SK-N-SH (cell line): Measurements from ENCODE around the gene AMMECR1. TPM values are rescaled to one million over a fixed set of nuclear protein-coding genes. Genes with fewer than 3 reads are reported as not detected.

Source experiments
- CTCF ChIA-PET: fragments of 300-600, 350-600 bp; formaldehyde crosslinking; extraction: SDS; loops from one replicate; lab custom pipeline; 2021; lab: Yijun Ruan, JAX
- POLR2A ChIA-PET: fragments of 350-600 bp; sonication (Branson Sonifier 250); formaldehyde crosslinking; extraction: SDS; loops from one replicate; lab custom pipeline; 2020; ENCODE audit warnings: antibody characterized with exemption, inconsistent platforms; lab: Yijun Ruan, JAX
- DNase-seq: peaks from one replicate; pipeline ENCODE4 v3.0.0; 2012
- H2AFZ ChIP-seq: fragments of 200-600 bp; sonication (generic); 2 replicates; pipeline ENCODE4 v1.8.1; 2016; ENCODE audit warnings: antibody characterized with exemption, mild to moderate bottlenecking, low read depth
- H3F3A ChIP-seq: fragments of 200-600 bp; sonication (generic); replicated peaks from 2 replicates; pipeline ENCODE3; 2016; ENCODE audit warnings: antibody characterized with exemption, mild to moderate bottlenecking; ENCODE audit not compliant: insufficient read depth
- H3K27ac ChIP-seq, 2 experiments: fragments of 200-500 bp in 1 of 2; fragments of 200-600 bp in 1 of 2; sonication (Bioruptor generic) in 1 of 2; sonication (generic), shearing (Covaris generic) in 1 of 2; 2 replicates each; pipeline versions ENCODE4 v1.5.1 to v1.6.1; 2014 to 2016; ENCODE audit warnings: low read depth in 2 of 2, inconsistent platforms in 1 of 2, low read length in 1 of 2, mild to moderate bottlenecking in 1 of 2, mixed read lengths in 1 of 2
- H3K27me3 ChIP-seq: fragments of 200-600 bp; sonication (generic), shearing (Covaris generic); 2 replicates; pipeline ENCODE4 v1.6.1; 2016; ENCODE audit warnings: mixed run types; ENCODE audit not compliant: insufficient read depth
- H3K36me3 ChIP-seq, 2 experiments: fragments of 200-500 bp in 1 of 2; fragments of 200-600 bp in 1 of 2; sonication (Bioruptor generic) in 1 of 2; sonication (generic) in 1 of 2; replicated peaks in 1 of 2; 2 replicates each; pipeline versions ENCODE3 to v1.5.1; 2014 to 2016; ENCODE audit warnings: low read length in 1 of 2, mild to moderate bottlenecking in 1 of 2; ENCODE audit not compliant: insufficient read depth in 2 of 2, control insufficient read depth in 1 of 2
- H3K4me1 ChIP-seq, 2 experiments: fragments of 200-500 bp in 1 of 2; fragments of 200-600 bp in 1 of 2; sonication (Bioruptor generic) in 1 of 2; sonication (generic), shearing (Covaris generic) in 1 of 2; 2 replicates each; pipeline versions ENCODE4 v1.5.1 to v1.6.1; 2014 to 2016; ENCODE audit warnings: low read depth in 1 of 2, low read length in 1 of 2, mixed run types in 1 of 2; ENCODE audit not compliant: insufficient read depth in 2 of 2, control insufficient read depth in 1 of 2
- H3K4me2 ChIP-seq: fragments of 200-600 bp; sonication (generic), shearing (Covaris generic); 2 replicates; pipeline ENCODE4 v1.6.1; 2017; ENCODE audit warnings: mixed run types
- H3K4me3 ChIP-seq, 2 experiments: fragments of 200-500 bp in 1 of 2; fragments of 200-600 bp in 1 of 2; sonication (Bioruptor generic) in 1 of 2; sonication (generic), shearing (Covaris generic) in 1 of 2; 2 replicates each; pipeline versions ENCODE4 v1.5.1 to v1.8.1; 2014 to 2016; ENCODE audit warnings: low read depth in 2 of 2, inconsistent platforms in 1 of 2, low read length in 1 of 2, mild to moderate bottlenecking in 1 of 2, mixed read lengths in 1 of 2, moderate library complexity in 1 of 2
- H3K79me2 ChIP-seq: fragments of 200-600 bp; sonication (generic); 2 replicates; pipeline ENCODE4 v1.8.1; 2017; ENCODE audit warnings: mild to moderate bottlenecking; ENCODE audit not compliant: insufficient read depth
- H3K9ac ChIP-seq: fragments of 200-600 bp; sonication (generic); 2 replicates; pipeline ENCODE4 v1.6.1; 2017; ENCODE audit warnings: mixed run types
- H3K9me2 ChIP-seq: fragments of 200-600 bp; sonication (generic); 2 replicates; pipeline ENCODE4 v1.6.1; 2017; ENCODE audit warnings: mixed run types
- H3K9me3 ChIP-seq: fragments of 200-600 bp; sonication (generic); 2 replicates; pipeline ENCODE4 v1.6.1; 2017; ENCODE audit warnings: mixed run types, mild to moderate bottlenecking, moderate library complexity
- H4K20me1 ChIP-seq: fragments of 200-600 bp; sonication (generic); 2 replicates; pipeline ENCODE4 v1.6.1; 2017; ENCODE audit warnings: mild to moderate bottlenecking, mixed run types; ENCODE audit not compliant: insufficient read depth
- FOXJ3 ChIP-seq: sonication (generic); formaldehyde crosslinking; IDR thresholded peaks from 2 replicates; pipeline ENCODE4 v1.5.1; 2020; ENCODE audit warnings: mild to moderate bottlenecking, missing genetic modification reagents
- FOXM1 ChIP-seq: IDR thresholded peaks from 2 replicates; pipeline ENCODE4 v1.4.0; 2012; ENCODE audit warnings: low read depth, mild to moderate bottlenecking
- GABPA ChIP-seq: IDR thresholded peaks from 2 replicates; pipeline ENCODE4 v1.4.0; 2012; ENCODE audit warnings: low read depth, mild to moderate bottlenecking
- JUND ChIP-seq: IDR thresholded peaks from 2 replicates; pipeline ENCODE4 v1.4.0; 2012
- MEF2A ChIP-seq: IDR thresholded peaks from 2 replicates; pipeline ENCODE4 v1.4.0; 2012; ENCODE audit warnings: low read depth, borderline replicate concordance
- POLR2AphosphoS5 ChIP-seq: IDR thresholded peaks from 2 replicates; pipeline ENCODE4 v1.6.1; 2012; ENCODE audit warnings: low read depth, low read length
- RFX5 ChIP-seq: IDR thresholded peaks from 2 replicates; pipeline ENCODE4 v1.6.1; 2012; ENCODE audit warnings: mild to moderate bottlenecking, improper control_type of control experiment, low read length
- RXRA ChIP-seq: IDR thresholded peaks from 2 replicates; pipeline ENCODE4 v1.4.0; 2012; ENCODE audit warnings: low read depth, mild to moderate bottlenecking, borderline replicate concordance
- SIN3A ChIP-seq: IDR thresholded peaks from 2 replicates; pipeline ENCODE4 v1.6.1; 2012; ENCODE audit warnings: low read depth, mild to moderate bottlenecking, low read length, moderate library complexity, borderline replicate concordance
- TCF12 ChIP-seq: IDR thresholded peaks from 2 replicates; pipeline ENCODE4 v1.4.0; 2012
- WGBS: methylation state at CpG from one replicate; pipeline ENCODE4 v1.1.6; 2017; ENCODE audit warnings: low lambda C conversion rate; 5-methylcytosine and 5-hydroxymethylcytosine counted together
- polyA plus RNA-seq, 3 experiments: library from polyadenylated mRNA; depleted of rRNA; stranded (reverse); fragments of >200 nt; gene quantifications; 2 replicates each; pipeline ENCODE4 v1.2.3, GENCODE V29; 2012
- TF ChIP-seq, protein P1 (sequence below): fragments of 150-350 bp; IDR thresholded peaks from 2 replicates; pipeline ENCODE4 v1.6.1; 2017; ENCODE audit warnings: antibody characterized with exemption, low read length, low read depth, borderline replicate concordance
- TF ChIP-seq, protein P2 (sequence below): fragments of 200-600 bp; sonication (generic); IDR thresholded peaks from 2 replicates; pipeline ENCODE4 v1.6.1; 2017; ENCODE audit warnings: antibody characterized with exemption, mild to moderate bottlenecking, moderate library complexity

The AMMECR1 gene
- polyA plus RNA-seq, 1 of the 3 experiments (the other 2 are of a cell fraction): 1.3 TPM

DNA sequence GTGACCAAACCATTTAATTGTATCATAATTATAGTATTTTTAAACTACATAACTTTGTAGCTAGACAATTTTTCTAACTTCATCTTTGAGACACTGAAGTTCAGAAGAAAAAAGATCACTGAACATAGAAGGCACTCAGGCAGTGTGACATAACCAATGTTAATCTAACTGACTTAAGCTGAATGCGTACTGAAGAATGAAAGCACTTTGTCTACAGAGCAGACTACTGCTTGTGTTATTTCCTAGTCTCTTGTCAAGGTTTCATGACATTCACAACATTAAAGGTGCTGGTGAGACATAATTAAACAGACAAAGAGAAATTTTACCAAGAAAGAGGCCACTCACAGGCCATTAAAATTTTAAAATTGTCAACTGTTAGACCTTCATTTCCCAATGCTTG, 13.5 kb downstream of the AMMECR1 start (continued):
- TF ChIP-seq, protein P1, sequence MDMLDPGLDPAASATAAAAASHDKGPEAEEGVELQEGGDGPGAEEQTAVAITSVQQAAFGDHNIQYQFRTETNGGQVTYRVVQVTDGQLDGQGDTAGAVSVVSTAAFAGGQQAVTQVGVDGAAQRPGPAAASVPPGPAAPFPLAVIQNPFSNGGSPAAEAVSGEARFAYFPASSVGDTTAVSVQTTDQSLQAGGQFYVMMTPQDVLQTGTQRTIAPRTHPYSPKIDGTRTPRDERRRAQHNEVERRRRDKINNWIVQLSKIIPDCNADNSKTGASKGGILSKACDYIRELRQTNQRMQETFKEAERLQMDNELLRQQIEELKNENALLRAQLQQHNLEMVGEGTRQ: no peak
- TF ChIP-seq, all 33 proteins: peak for 0

- H3K36me3 ChIP-seq: no peaks in the 10 kb centered on the region
- no peak for DNase-seq
- H3F3A ChIP-seq: peaks cover 4% of the 10 kb centered on the region
- ChIA-PET POLR2A (no interaction called here), CTCF (no interaction called here)
- H4K20me1 ChIP-seq: no peaks in the 10 kb centered on the region
- H3K27ac ChIP-seq: no peak overlapping the region
- no peaks in the 10 kb centered on the region for H3K9me2 ChIP-seq
- TF ChIP-seq TCF12 (no peak), RXRA (no peak), GABPA (no peak), POLR2AphosphoS5 (no peak)
- no peak overlapping the region for H3K4me2 ChIP-seq
- H3K27me3 ChIP-seq: no peaks in the 10 kb centered on the region
- H3K9me3 ChIP-seq: no peaks in the 10 kb centered on the region
- H3K79me2 ChIP-seq: no peaks in the 10 kb centered on the region; the same call in 1 of the 2 replicates
- H2AFZ ChIP-seq: no peak overlapping the region
- no peak overlapping the region for H3K4me3 ChIP-seq
- 69% methylated on average over 3 of the region's 3 CpGs for WGBS
- no peaks in the 10 kb centered on the region for H3K4me1 ChIP-seq
- H3K9ac ChIP-seq: no peak overlapping the region
Observed at GRCh38 chrX:110302975-110303374, 14.9 kb downstream of the AMMECR1 start.

- no peaks in the 10 kb centered on the region for H4K20me1 ChIP-seq
- no peaks in the 10 kb centered on the region for H3K36me3 ChIP-seq
- H3K4me2 ChIP-seq: no peak overlapping the region
- ChIA-PET POLR2A (no interaction called here), CTCF (no interaction called here)
- H3K9me3 ChIP-seq: peaks cover 8% of the 10 kb centered on the region; the same call in 1 of the 2 replicates
- H3K9ac ChIP-seq: no peak overlapping the region
- no peak overlapping the region for H2AFZ ChIP-seq
- no peaks in the 10 kb centered on the region for H3F3A ChIP-seq
- no peaks in the 10 kb centered on the region for H3K9me2 ChIP-seq
- no peaks in the 10 kb centered on the region for H3K27me3 ChIP-seq
- TF ChIP-seq FOXJ3 (CRISPR knock-in tag): no peak
- no peak for TF ChIP-seq RXRA
- no peak for TF ChIP-seq JUND
- TF ChIP-seq FOXM1: no peak
- no peak for DNase-seq
- H3K27ac ChIP-seq: no peak overlapping the region
- WGBS: 56% methylated on average over 1 of the region's 1 CpG
- H3K4me1 ChIP-seq: no peaks in the 10 kb centered on the region
- H3K79me2 ChIP-seq: no peaks in the 10 kb centered on the region; the same call in 1 of the 2 replicates
- H3K4me3 ChIP-seq: no peak overlapping the region
Observed at GRCh38 chrX:110301194-110301593, 16.7 kb downstream of the AMMECR1 start.

GRCh38 chrX:110294087-110294486, 23.8 kb downstream of the AMMECR1 start:
- DNase-seq: no peak
- no peak overlapping the region for H3K9ac ChIP-seq
- H3K4me2 ChIP-seq: no peak overlapping the region
- no peak overlapping the region for H3K4me3 ChIP-seq
- H3K27ac ChIP-seq: peak overlapping the region in 1 of 2 experiments; percentile 56; a peak in 2 of 4 replicates
- peaks cover 3% of the 10 kb centered on the region for H3F3A ChIP-seq
- no peaks in the 10 kb centered on the region for H3K27me3 ChIP-seq
- ChIA-PET POLR2A (no interaction called here), CTCF (no interaction called here)
- H3K9me3 ChIP-seq: peaks cover 12% of the 10 kb centered on the region; the same call in 1 of the 2 replicates
- TF ChIP-seq RFX5 (no peak), SIN3A (no peak), GABPA (no peak), MEF2A (no peak)
- TF ChIP-seq, protein P2, sequence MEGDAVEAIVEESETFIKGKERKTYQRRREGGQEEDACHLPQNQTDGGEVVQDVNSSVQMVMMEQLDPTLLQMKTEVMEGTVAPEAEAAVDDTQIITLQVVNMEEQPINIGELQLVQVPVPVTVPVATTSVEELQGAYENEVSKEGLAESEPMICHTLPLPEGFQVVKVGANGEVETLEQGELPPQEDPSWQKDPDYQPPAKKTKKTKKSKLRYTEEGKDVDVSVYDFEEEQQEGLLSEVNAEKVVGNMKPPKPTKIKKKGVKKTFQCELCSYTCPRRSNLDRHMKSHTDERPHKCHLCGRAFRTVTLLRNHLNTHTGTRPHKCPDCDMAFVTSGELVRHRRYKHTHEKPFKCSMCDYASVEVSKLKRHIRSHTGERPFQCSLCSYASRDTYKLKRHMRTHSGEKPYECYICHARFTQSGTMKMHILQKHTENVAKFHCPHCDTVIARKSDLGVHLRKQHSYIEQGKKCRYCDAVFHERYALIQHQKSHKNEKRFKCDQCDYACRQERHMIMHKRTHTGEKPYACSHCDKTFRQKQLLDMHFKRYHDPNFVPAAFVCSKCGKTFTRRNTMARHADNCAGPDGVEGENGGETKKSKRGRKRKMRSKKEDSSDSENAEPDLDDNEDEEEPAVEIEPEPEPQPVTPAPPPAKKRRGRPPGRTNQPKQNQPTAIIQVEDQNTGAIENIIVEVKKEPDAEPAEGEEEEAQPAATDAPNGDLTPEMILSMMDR: no peak
- H2AFZ ChIP-seq: no peak overlapping the region
- H3K9me2 ChIP-seq: no peaks in the 10 kb centered on the region
- WGBS: 35% methylated on average over 2 of the region's 2 CpGs
- no peaks in the 10 kb centered on the region for H4K20me1 ChIP-seq
- H3K36me3 ChIP-seq: no peaks in the 10 kb centered on the region
- H3K79me2 ChIP-seq: no peaks in the 10 kb centered on the region
- no peaks in the 10 kb centered on the region for H3K4me1 ChIP-seq
